NCI-H1417 treated with DMSO at 0.1 percent for 48 hours (cell line): ENCODE measurements around the gene DNAJB11.
"Not testable (repeated sequence)": the region's sequence is repeated elsewhere in the genome, so short reads cannot be mapped to it uniquely, and the experiment has no call there.

Source experiments
- DNase-seq: peaks from one replicate; lab custom pipeline; 2025; lab: John Stamatoyannopoulos, UW

Gene DNAJB11

DNA sequence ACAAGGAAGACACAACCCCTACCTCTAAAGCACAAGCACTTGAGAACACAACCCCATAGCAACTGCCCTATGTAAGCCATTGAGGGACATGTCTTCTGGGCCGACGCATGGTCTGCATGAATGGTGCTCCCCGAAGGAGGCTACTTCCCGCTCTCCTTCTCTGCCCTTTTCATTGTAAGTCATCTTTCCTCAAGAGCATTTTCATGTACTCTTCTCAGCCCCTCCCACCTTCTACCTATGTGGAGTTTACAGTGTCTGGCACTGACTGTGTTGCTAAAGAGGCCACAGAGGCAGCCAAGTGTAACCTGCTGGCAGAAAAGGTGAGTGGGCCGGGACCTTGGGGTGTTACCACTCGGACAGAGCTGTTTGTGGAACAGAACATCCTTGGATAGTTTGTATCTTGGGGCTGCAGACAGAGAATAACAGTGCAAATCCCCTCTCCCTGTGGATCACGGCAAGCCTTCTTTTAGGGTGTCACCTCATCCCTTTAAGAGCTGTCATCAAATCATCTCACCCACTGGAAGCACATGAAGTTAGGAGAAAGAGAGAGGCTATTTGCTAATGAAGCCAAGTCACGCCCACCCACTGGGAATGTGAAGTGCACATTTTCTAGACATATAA is 47.9 kb downstream of the DNAJB11 start:
- DNase-seq: no peak

DNA sequence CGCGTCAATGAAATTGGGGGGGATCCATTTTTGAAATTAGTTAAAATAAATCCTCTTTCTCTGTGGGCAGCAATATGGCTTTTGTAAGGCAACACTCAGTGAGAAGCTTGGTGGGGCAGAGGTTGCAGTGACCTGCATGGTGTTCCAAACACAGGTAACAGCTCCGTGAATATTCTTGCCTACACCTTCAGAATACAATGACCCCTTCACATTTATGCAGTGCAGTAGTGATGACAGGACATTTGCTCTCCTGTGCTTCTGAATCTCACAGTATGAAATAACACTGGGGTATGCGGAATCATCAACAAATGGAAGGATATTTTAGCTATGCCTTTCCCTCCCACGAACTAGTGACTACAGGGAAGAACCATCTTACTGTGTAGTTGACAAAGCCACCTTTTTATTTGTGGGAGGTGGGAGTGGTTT is 49.3 kb downstream of the DNAJB11 start:
- no peak for DNase-seq

DNA sequence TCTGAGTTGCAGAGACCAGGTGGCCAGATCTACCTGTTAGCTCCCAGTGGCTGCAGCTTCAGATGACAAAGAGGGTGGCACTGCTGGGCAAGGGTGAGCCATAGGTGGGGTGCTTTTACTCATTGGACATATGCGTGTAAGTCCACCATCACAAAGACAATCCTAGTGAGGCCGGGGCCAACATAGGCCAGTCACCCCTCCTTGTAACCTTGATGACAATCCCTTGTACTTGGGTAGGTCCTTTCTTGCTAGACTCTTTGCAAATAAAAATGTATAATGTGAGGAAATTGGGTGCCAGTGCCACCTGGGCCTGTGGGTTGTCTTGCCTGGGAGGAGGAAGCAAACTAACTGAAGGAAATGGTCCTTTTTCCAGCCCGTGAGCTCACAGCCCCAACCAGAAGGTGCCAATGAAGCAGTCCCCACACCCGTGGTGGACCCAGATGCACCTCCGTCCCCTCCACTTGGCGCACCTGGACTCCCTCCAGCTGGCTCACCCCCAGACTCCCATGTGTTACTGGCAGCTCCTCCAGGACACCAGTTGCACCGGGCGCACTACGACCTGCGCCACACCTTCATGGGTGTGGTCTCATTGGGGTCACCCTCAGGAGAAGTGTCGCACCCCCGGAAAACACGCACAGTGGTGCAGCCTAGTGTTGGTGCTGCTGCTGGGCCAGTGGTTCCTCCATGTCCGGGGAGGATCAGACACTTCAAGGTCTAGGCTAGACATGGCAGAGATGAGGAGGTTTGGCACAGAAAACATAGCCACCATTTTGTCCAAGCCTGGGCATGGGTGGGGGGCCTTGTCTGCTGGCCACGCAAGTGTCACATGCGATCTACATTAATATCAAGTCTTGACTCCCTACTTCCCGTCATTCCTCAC is 49.9 kb downstream of the DNAJB11 start:
- DNase-seq: no peak

DNA sequence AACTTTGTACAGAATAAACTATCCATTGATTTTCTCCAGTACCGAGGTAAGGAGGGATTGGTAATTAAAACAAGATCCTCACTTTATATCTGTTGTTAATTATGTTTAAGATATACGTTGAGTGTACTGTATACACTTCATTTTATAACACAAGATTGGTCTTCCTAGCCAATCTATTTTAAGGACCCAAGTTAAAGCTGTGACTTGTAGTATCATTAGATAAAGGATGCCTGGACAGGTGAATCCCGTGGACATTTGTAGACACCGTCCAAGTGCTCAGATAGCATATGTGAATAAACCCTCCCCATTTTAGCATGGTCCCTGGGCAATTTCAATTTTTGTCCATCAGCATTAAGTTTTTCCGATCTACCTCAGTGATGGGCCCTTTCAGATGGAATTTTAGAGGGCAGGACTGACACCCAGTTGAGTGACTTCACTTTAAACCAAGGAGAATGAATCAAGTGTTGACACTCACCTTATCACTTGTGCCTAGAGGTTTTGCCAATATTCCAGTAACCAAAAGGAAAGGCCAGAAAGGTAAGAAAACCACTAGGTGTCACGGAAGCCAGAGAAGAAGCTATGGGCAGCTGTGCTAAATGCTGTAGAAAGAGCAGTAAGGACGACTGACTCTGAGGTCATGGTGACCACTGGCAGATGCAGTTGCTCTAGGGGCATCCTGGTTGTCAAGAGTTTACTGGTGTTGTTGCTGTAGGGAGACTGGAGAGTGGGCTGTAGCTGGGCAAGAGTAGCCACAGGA is 51.6 kb downstream of the DNAJB11 start:
- DNase-seq: no peak

DNA sequence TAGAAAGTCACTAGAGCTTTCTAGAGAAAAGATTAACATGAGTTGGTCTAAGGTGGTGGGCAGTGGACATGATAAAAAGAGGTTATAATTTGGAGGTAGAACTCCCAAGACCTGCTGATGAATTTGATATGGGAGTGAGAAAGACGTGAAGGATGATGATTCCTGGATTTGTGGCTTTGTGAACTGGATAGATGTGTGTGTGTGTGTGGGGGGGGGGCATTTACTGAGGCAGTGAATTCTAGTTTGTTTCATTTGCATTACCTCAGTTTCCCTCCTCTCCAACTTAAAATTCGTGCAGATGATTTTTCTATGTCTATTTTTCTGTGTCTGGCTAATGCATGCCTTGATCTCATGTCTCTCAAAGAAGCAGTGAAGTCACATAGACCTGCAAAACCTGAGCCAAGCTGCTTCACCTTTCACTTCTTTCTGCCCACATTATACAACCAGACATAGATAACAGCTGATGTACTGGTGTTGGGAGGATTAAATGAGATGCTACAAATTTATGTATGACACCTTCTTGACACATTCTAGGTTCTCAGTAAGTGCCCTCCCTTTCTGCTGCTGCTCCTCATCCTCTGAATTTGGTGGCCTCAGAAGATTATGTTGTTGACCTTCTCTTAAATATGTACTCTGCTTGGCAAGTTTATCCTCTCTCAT is 52.3 kb downstream of the DNAJB11 start:
- no peak for DNase-seq

DNA sequence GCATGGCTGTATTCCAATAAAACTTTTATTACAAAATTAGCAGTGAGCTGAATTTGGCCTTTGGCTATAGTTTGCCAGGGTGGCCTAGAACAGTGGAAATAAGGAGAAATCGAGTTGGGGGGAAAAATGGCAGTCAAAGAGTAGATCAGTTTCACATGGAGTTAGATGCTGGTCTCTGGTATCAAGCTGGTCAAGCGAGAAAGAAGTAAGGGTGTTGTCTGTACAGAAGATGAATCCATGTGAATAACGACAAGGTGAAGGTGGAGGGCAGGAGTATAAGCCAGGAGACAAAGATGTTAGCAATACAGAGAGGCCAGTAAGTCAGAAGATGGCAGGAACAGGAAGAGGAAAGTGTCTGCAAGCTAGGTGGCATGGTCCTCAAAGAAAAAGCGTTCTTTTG is 54.1 kb downstream of the DNAJB11 start:
- no peak for DNase-seq

DNA sequence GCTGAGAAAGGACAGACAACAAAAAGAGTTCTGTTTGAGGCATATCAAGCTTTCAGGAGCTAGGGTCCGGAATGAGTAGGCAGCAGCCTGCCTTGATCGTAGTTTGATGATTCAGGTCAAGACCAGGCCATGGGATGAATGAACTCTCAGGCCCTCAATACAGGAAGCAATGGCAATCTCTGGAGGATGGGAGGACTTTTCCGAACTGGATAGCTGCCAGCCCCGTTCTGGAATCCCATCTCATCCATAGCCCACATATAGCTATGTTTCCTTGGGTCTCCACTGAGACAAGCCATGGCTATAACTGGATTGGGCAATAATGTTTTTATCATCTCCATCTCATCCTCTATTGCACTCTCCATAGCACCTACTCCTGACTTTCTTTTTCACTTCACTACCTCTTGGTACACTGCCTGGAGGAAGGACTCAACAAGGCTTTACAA is 55.1 kb downstream of the DNAJB11 start:
- no peak for DNase-seq

DNA sequence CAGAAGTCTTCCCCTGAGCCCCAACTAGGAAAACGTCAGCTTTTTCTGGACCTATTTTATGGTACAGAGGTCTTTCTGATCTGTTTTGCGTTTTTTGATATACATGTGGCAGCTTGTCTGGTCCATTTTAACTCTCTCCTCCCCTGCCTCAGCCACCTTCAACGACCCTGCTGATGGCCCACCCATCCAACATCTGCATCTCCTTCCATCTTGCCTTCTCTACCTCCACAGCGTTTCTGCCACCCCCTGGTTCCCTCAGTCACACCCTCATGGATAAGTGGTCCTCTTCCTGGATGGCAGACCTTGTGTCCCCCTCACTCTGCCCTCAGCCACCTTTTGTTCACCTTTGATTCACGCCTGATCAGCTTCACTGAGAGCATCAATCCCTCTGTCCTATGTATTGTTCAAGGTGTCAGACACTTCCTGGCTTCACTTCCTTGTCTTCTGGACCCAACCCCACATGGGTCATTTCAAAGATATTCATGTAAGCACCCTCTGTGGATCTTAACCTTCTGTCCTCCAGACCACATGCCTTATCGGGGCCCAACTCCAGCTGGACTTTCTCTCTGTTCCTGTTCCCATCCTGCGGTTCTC is 55.8 kb downstream of the DNAJB11 start:
- DNase-seq: no peak

DNA sequence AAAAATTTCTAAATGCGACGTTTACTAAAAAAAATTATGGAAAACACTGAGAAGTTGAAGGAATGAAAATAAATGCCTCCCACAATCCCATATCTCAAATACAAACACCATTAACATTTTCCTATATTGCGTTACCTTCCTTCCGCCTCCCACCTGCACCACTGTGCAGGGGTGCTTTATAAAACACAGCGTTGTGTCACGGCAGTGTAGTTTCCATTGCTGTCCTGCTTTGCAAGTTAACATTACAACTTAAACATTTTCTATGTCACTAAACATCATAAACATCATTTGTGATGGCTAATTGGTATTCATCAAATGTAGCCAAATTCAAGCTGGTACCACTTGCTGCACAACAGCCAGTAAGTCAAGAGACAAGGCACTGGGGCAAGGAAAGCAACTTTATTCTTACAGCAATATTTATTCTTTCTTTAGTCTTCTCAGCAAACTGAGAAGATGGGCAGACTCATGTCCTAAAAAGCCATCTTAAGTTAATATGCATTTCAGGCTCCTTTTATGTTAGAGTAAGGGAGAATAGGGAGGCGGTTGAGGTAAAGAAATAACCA is 57.4 kb downstream of the DNAJB11 start:
- no peak for DNase-seq

DNA sequence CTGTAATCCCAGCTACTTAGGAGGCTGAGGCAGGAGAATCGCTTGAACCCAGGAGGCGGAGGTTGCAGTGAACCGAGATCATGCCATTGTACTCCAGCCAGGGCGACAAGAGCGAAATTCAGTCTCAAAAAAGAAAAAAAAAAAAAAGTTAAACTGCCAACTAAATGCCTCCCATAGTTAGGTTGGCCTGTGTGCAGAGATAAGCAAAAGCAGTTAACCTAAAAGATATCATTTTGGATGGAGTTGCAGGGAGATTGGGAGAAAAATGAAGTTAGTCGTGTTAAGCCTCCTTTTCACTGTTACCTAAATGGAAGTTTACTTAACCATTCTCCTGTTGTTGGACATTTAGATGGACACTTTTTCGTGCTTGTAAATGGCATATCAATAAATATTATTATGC is 58.2 kb downstream of the DNAJB11 start:
- DNase-seq: no peak

DNA sequence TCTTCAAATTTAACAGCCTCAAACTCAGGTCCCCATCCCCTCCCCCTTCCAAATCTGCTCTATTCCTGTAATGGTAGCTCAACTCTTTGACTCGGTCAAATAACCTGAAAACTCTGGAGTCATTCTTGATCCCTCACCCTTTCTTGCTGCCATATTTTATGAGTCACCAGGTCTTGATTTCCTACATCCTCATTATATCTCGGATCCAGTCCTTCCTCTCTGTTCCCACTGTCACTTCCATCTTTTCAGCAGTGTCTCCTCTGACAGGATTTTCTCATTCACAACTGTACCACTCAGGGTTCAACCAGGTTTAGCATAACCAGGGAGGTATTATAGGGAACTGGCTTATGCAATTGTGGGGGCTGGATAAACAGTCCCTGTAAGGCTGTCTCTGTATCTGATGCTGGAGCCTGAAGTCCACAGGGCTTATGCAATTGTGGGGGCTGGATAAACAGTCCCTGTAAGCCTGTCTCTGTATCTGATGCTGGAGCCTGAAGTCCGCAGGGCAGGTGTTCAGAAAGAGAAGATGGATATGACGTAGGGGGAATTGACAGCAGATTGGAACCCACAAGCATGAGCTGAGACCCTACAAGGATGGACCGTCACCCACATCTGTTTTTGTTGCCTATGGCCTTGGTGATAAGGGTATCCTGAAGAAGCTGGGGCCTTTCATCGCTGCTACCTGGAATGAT is 60.6 kb downstream of the DNAJB11 start:
- DNase-seq: no peak

DNA sequence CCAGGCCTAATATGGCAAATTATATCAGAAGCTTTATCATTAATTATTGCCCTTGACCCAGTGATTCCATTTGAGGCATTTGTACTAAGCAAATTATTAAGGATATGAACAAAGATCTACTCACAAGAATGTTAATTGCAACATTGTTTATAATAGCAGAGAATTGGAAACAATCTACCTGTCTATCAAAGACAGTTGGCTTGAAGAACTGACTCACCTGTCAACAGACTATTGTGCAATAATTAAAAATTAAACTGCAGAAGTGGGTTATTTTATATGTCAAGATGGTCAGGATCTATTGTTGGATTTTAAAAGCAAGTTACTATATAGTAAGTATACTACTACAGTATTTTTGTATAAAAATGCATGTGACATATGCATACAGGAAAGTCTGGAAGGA is 63.0 kb downstream of the DNAJB11 start:
- no peak for DNase-seq

DNA sequence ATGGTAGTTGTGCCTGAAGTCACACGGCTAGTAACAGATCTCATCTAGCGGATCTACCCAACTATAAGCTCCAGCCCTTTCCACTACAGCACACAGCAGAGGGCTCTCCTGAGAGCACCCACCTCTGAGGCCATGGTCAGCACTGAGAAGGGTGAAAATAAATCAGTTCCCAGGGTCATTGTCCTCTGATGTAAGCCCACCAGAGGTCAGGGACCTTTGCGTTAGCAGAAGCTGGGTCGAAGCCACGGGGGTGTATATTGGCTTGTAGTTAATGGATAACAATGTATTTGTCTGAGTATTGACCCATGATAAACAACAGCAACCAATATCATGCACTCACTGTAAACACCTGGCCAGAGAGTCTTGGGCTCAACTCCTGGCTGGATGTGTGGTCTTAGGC is 63.7 kb downstream of the DNAJB11 start:
- not testable (repeated sequence) for DNase-seq
